ENCODE measurements around the gene LAMB3. TPM values are rescaled to one million over a fixed set of nuclear protein-coding genes. Genes with fewer than 3 reads are reported as not detected.
A peak's percentile ranks its signal among the peaks of the same experiment; 100 is the strongest.

The LAMB3 gene
- total RNA-seq, 1 experiment from 2014 or later = 90.0 TPM

DNA sequence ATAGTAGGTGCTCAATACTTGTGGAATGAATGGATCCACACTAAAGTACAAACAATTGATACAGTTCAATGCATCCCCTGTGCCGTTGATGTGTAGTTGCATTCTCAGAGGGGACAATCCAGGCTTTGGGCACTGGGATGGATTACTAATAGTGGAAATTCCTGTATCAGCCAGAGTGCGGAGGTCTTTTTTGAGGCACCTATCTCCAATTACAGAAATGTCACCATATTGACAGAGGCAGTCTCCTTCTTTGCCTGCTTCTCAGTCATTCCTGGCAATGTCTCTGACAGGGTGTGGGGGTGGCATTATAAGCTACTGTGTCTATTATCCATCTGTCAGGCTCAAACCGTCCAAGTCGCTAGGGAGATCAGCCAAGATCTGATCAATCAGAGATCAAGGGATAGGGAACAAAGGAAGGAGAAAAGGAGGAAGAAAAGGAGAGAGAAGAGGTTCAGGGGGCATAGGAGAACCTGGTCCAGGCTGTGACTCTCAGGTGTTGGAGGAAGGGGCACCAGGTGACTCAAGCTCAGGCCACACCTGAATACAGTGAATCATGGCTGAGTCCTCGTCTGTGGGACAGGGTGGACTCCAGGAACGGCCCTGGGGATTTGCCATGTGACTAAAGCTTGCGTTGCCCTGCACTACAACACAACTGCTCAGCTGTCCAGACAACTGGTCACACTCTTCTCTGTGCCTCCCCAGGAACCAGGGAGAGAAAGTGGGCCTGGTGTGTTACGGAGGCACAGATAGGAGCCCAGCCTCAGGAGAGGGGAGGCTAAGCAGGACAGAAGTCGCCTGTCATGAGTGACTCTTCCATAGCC lies 3.4 kb upstream of the LAMB3 start:
- intact Hi-C loops (cut with micrococcal nuclease; ENCODE audit: unreplicated experiment) = loop anchor here (10.0 kb wide), 3 partner anchors 231 to 291 kb away; no protein-coding TSS in a partner anchor
- H4K20me1 ChIP-seq (ENCODE audit: insufficient read depth) = no peaks in the 10 kb centered on the region
- ChIA-PET POLR2A (ENCODE audit: unreplicated experiment) (no interaction called here), CTCF (no interaction called here)
- TF ChIP-seq, protein P1, sequence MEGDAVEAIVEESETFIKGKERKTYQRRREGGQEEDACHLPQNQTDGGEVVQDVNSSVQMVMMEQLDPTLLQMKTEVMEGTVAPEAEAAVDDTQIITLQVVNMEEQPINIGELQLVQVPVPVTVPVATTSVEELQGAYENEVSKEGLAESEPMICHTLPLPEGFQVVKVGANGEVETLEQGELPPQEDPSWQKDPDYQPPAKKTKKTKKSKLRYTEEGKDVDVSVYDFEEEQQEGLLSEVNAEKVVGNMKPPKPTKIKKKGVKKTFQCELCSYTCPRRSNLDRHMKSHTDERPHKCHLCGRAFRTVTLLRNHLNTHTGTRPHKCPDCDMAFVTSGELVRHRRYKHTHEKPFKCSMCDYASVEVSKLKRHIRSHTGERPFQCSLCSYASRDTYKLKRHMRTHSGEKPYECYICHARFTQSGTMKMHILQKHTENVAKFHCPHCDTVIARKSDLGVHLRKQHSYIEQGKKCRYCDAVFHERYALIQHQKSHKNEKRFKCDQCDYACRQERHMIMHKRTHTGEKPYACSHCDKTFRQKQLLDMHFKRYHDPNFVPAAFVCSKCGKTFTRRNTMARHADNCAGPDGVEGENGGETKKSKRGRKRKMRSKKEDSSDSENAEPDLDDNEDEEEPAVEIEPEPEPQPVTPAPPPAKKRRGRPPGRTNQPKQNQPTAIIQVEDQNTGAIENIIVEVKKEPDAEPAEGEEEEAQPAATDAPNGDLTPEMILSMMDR (conservative IDR thresholded peaks at IDR 0.05) = no peak
- no peak for TF ChIP-seq EZH2 (IDR thresholded peaks at IDR 0.05; ENCODE audit: low read depth)
- H3K27me3 ChIP-seq (ENCODE audit: insufficient read depth, low read depth) = no peaks in the 10 kb centered on the region
- H3K9me2 ChIP-seq (ENCODE audit: insufficient read depth) = no peaks in the 10 kb centered on the region
- peak overlapping the region; percentile 58 for H3K4me2 ChIP-seq
- H3K79me2 ChIP-seq (ENCODE audit: low read depth) = peaks cover 15% of the 10 kb centered on the region
- peaks cover 40% of the 10 kb centered on the region for H3F3A ChIP-seq (ENCODE audit: insufficient read depth, low read depth)
- no peak overlapping the region for H3K4me3 ChIP-seq
- no TSS peak for BruUV-seq (replicated peaks)
- peaks cover 84% of the 10 kb centered on the region for H3K4me1 ChIP-seq (replicated peaks; ENCODE audit: insufficient read depth)
- no peak overlapping the region for H2AFZ ChIP-seq
- DNase-seq = peak; percentile 77 to 89
- H3K27ac ChIP-seq = peak overlapping the region; percentile 79
- no peaks in the 10 kb centered on the region for H3K9me3 ChIP-seq (ENCODE audit: insufficient read depth, low read depth)
- H3K36me3 ChIP-seq (ENCODE audit: low read depth) = no peaks in the 10 kb centered on the region

DNA sequence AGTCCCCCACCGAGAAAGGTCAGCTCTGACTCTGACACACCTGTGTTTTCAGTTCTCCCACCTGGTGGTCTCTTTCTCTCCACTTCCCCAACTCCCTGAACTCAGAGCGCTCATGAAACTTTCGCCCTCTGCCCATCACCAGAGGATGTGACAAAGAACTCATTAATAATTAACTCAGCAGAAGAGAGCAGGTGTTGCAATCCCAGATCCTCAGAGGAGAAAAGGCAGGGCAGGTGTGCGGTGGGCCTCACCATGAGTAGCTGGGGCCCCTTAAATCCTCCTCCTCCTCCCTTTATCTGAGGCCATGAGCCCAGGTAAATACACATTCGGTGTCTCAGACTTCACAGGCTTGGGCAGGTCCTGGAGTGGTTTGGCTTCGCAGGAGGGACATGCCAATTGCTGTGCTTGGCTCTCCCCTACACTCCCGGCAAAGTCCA lies 1.7 kb upstream of the LAMB3 start:
- peak overlapping the region; percentile 58 for H3K4me2 ChIP-seq
- H3K79me2 ChIP-seq (ENCODE audit: low read depth) = peaks cover 24% of the 10 kb centered on the region

DNA sequence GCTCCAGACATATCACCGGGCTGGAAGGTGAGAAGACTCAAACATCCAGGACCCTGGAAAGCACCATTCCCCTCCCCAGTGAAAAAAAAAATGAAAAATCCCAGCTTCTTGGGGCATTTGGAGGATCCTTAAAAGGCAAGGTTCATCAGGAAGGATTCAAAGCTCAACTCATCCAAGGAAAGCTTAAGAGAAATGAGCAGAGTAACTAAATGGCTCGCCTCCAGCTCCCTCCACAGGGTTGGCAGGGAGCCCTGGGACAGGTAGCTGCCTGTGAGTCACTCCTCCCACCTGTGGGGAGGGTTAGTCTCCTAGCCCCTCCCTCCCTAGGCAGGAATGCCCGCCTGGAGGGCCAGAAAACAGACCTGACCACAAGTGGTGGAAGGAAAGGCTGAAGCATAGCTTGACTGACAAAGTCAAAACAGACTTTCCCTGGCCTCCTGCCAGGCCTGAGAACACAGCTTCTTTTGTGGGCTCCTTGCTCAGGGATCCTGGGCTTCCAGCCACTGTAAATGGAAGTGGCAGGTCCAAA lies 712 bp upstream of the LAMB3 start:
- Histone ChIP-seq H3K4me3 (peak overlapping the region; percentile 76), H3K9me3 (ENCODE audit: insufficient read depth, low read depth) (no peaks in the 10 kb centered on the region), H3K9me2 (ENCODE audit: insufficient read depth) (no peaks in the 10 kb centered on the region), H3K27ac (peak overlapping the region; percentile 98), H3K4me2 (peak overlapping the region; percentile 95), H3K79me2 (ENCODE audit: low read depth) (peaks cover 31% of the 10 kb centered on the region), H3F3A (ENCODE audit: insufficient read depth, low read depth) (peaks cover 62% of the 10 kb centered on the region), H2AFZ (no peak overlapping the region), H3K27me3 (ENCODE audit: insufficient read depth, low read depth) (no peaks in the 10 kb centered on the region), H4K20me1 (ENCODE audit: insufficient read depth) (no peaks in the 10 kb centered on the region), H3K4me1 (replicated peaks; ENCODE audit: insufficient read depth) (peaks cover 97% of the 10 kb centered on the region), H3K36me3 (ENCODE audit: low read depth) (peaks cover 1% of the 10 kb centered on the region; the same call in 1 of the 2 replicates)
- BruUV-seq (replicated peaks) = TSS peak; percentile 63
- TF ChIP-seq, protein P1 (conservative IDR thresholded peaks at IDR 0.05) = no peak
- no peak for TF ChIP-seq EZH2 (IDR thresholded peaks at IDR 0.05; ENCODE audit: low read depth)
- intact Hi-C loops (cut with micrococcal nuclease; ENCODE audit: unreplicated experiment) = loop anchor here (1.0 to 10.0 kb wide), 8 partner anchors 22 to 944 kb away; partner anchors contain the start of genes C1orf74 and G0S2
- POLR2A ChIA-PET (ENCODE audit: unreplicated experiment) = interaction anchor here (0.5 to 1.9 kb wide), 17 partner anchors 9 to 1987 kb away, joined by 3 to 24 read pairs (median 4); partner anchors contain the start of genes C1orf74 and IRF6
- peak; percentile 97 to 98 for DNase-seq
- CTCF ChIA-PET = interaction anchor here (0.6 to 1.2 kb wide), 4 partner anchors 9 to 708 kb away, joined by 3 to 6 read pairs (median 4); no protein-coding TSS in a partner anchor

More for the DNA sequence above, 1.7 kb upstream of the LAMB3 start:
- Histone ChIP-seq H3K27ac (peak overlapping the region; percentile 98), H3K36me3 (ENCODE audit: low read depth) (no peaks in the 10 kb centered on the region), H3K4me3 (no peak overlapping the region), H3K4me1 (replicated peaks; ENCODE audit: insufficient read depth) (peaks cover 89% of the 10 kb centered on the region), H3K27me3 (ENCODE audit: insufficient read depth, low read depth) (no peaks in the 10 kb centered on the region), H3F3A (ENCODE audit: insufficient read depth, low read depth) (peaks cover 55% of the 10 kb centered on the region), H2AFZ (no peak overlapping the region), H3K9me3 (ENCODE audit: insufficient read depth, low read depth) (no peaks in the 10 kb centered on the region), H3K9me2 (ENCODE audit: insufficient read depth) (no peaks in the 10 kb centered on the region), H4K20me1 (ENCODE audit: insufficient read depth) (no peaks in the 10 kb centered on the region)
- DNase-seq = no peak
- TF ChIP-seq EZH2 (IDR thresholded peaks at IDR 0.05; ENCODE audit: low read depth) = no peak
- TF ChIP-seq, protein P1 (conservative IDR thresholded peaks at IDR 0.05) = no peak
- CTCF ChIA-PET = no interaction called here
- BruUV-seq (replicated peaks) = no TSS peak
- intact Hi-C loops (cut with micrococcal nuclease; ENCODE audit: unreplicated experiment) = loop anchor here (1.0 to 10.0 kb wide), 8 partner anchors 21 to 943 kb away; partner anchors contain the start of genes C1orf74 and G0S2
- POLR2A ChIA-PET (ENCODE audit: unreplicated experiment) = interaction anchor here (1.9 kb wide), 1 partner anchor 10 kb away, joined by 24 read pairs; no protein-coding TSS in a partner anchor

Data from PC-9 (cell line).